Lung (tissue), 12 donors: ENCODE measurements around the gene IRF2BP1. TPM values are rescaled to one million over a fixed set of nuclear protein-coding genes. Genes with fewer than 3 reads are reported as not detected.

Experiments used
- ATAC-seq: fragments of 200-7000 bp; cut with Tn5 transposase; one replicate; pipeline ENCODE4 v1.9.1; 2020; ENCODE audit warnings: moderate number of reproducible peaks; ENCODE audit not compliant: insufficient read depth, low FRiP score
- DNase-seq, 3 donors: peaks; one replicate each; pipeline ENCODE4 v3.0.0-alpha.2; 2013 to 2017
- H3K27ac ChIP-seq, 2 donors: one replicate each; pipeline ENCODE4 v1.5.1; 2013; ENCODE audit warnings: mild to moderate bottlenecking in 2 of 2, moderate library complexity in 2 of 2, control low read depth in 1 of 2, inconsistent platforms in 1 of 2, low read depth in 1 of 2, low read length in 1 of 2
- H3K27me3 ChIP-seq, 3 donors: one replicate each; pipeline ENCODE4 v1.5.1; 2013; ENCODE audit warnings: low read length in 2 of 3; ENCODE audit not compliant: control insufficient read depth in 3 of 3, insufficient read depth in 3 of 3
- H3K36me3 ChIP-seq, 4 donors: one replicate each; pipeline ENCODE4 v1.5.1; 2013; ENCODE audit warnings: low read length in 4 of 4, mild to moderate bottlenecking in 1 of 4, moderate library complexity in 1 of 4; ENCODE audit not compliant: control insufficient read depth in 4 of 4, insufficient read depth in 4 of 4
- H3K4me1 ChIP-seq, 5 donors: one replicate each; pipeline ENCODE4 v1.5.1; 2013; ENCODE audit warnings: low read length in 5 of 5, mild to moderate bottlenecking in 2 of 5, moderate library complexity in 1 of 5; ENCODE audit not compliant: control insufficient read depth in 5 of 5, insufficient read depth in 5 of 5
- H3K4me3 ChIP-seq: one replicate; pipeline ENCODE4 v1.5.1; 2013; ENCODE audit warnings: mild to moderate bottlenecking, control low read depth, moderate library complexity
- H3K9ac ChIP-seq, 2 donors: one replicate each; pipeline ENCODE4 v1.5.1; 2013; ENCODE audit warnings: low read length in 2 of 2, control low read depth in 1 of 2; ENCODE audit not compliant: insufficient read depth in 1 of 2
- H3K9me3 ChIP-seq, 4 donors: one replicate each; pipeline ENCODE4 v1.5.1; 2013; ENCODE audit warnings: low read length in 3 of 4, mild to moderate bottlenecking in 1 of 4, moderate library complexity in 1 of 4; ENCODE audit not compliant: control insufficient read depth in 4 of 4, insufficient read depth in 3 of 4
- CTCF ChIP-seq: IDR thresholded peaks from 2 replicates; pipeline ENCODE4 v1.5.1; 2012; ENCODE audit warnings: mild to moderate bottlenecking; ENCODE audit errors: control extremely low read depth, extremely low read depth
- WGBS, 2 donors: extraction: QIAGEN DNeasy Blood & Tissue Kit; methylation state at CpG; one replicate each; pipeline ENCODE4 v1.1.7; 2013; 5-methylcytosine and 5-hydroxymethylcytosine counted together
- polyA plus RNA-seq, 2 donors: library from polyadenylated mRNA; stranded (reverse); fragments of 200-250 nt; gene quantifications; one replicate each; pipeline ENCODE4 v1.2.1, GENCODE V29; 2013
- total RNA-seq, 2 donors: library from RNA; depleted of rRNA in 1 of 2; stranded (reverse); fragments of >200 nt in 1 of 2; gene quantifications; one replicate each; pipeline ENCODE4 v1.2.1, GENCODE V29; 2014 to 2021
- donor health status: control.
- donor health status: control.
- donor health status: Bipolar disorder and iron deficiency.
- donor health status: healthy.
- donor health status: DM: yes; HTN: yes; CAD: no.

IRF2BP1 gene
- total and polyA plus RNA-seq, 4 donors, result 10.9 to 24.3 (median 19.2) TPM

GRCh38 chr19:45908956-45909355, 23.0 kb upstream of the IRF2BP1 start:
- Histone ChIP-seq H3K27ac (no peak overlapping the region), H3K4me1 (no peaks in the 10 kb centered on the region), H3K9me3 (no peaks in the 10 kb centered on the region), H3K4me3 (no peak overlapping the region), H3K9ac (no peak overlapping the region), H3K27me3 (no peaks in the 10 kb centered on the region), H3K36me3 (no peaks in the 10 kb centered on the region)
- 72 to 86% methylated on average over 5 of the region's 5 CpGs for WGBS, 2 donors
- no peak for TF ChIP-seq CTCF
- DNase-seq, result no peak
- ATAC-seq, result no peak

GRCh38 chr19:45906221-45906620, 20.3 kb upstream of the IRF2BP1 start:
- ATAC-seq (no peak), DNase-seq (no peak)
- Histone ChIP-seq H3K9me3 (no peaks in the 10 kb centered on the region), H3K27me3 (no peaks in the 10 kb centered on the region), H3K36me3 (no peaks in the 10 kb centered on the region), H3K4me3 (no peak overlapping the region), H3K4me1 (peaks cover 0 to 7% (median 3%) of the 10 kb centered on the region in 5 donors), H3K9ac (no peak overlapping the region), H3K27ac (no peak overlapping the region)
- WGBS, 2 donors, result 86 to 90% methylated on average over 3 of the region's 3 CpGs
- TF ChIP-seq CTCF, result no peak

- Histone ChIP-seq H3K9me3 (no peaks in the 10 kb centered on the region), H3K27me3 (no peaks in the 10 kb centered on the region), H3K36me3 (peaks cover 0 to 1% (median 0%) of the 10 kb centered on the region in 4 donors), H3K4me3 (no peak overlapping the region), H3K4me1 (peaks cover 0 to 14% (median 6%) of the 10 kb centered on the region in 5 donors), H3K27ac (no peak overlapping the region), H3K9ac (no peak overlapping the region)
- DNase-seq, result no peak
- no peak for TF ChIP-seq CTCF
- 86 to 87% methylated on average over 10 of the region's 10 CpGs for WGBS, 2 donors
- ATAC-seq, result no peak
Measured at GRCh38 chr19:45905011-45905410, 19.1 kb upstream of the IRF2BP1 start.
